ENCODE data around the gene BCAS1.
A peak's percentile ranks its signal among the peaks of the same experiment; 100 is the strongest.

Gene BCAS1

GRCh38 chr20:53904261-53904660 is 166.1 kb downstream of the BCAS1 start:
- no peak for DNase-seq (ENCODE audit: low read depth)

- DNase-seq (ENCODE audit: low read depth) = peak; percentile 52
Observed at GRCh38 chr20:53903652-53903987, 166.8 kb downstream of the BCAS1 start.

GRCh38 chr20:53902968-53903651 is 167.3 kb downstream of the BCAS1 start:
- peak; percentile 62 for DNase-seq (ENCODE audit: low read depth)

- no peak for DNase-seq (ENCODE audit: low read depth)
Observed at GRCh38 chr20:53901497-53902096, 168.8 kb downstream of the BCAS1 start.

- DNase-seq (ENCODE audit: low read depth) = peak; percentile 89
Observed at GRCh38 chr20:53901064-53901463, 169.3 kb downstream of the BCAS1 start.

- DNase-seq (ENCODE audit: low read depth) = peak; percentile 93
Observed at GRCh38 chr20:53900380-53900999, 169.9 kb downstream of the BCAS1 start.

- peak; percentile 96 for DNase-seq (ENCODE audit: low read depth)
Observed at GRCh38 chr20:53899351-53900167, 170.8 kb downstream of the BCAS1 start.

- DNase-seq (ENCODE audit: low read depth) = no peak
Observed at GRCh38 chr20:53898556-53898931, 171.8 kb downstream of the BCAS1 start.

GRCh38 chr20:53897884-53898555 is 172.4 kb downstream of the BCAS1 start:
- DNase-seq (ENCODE audit: low read depth) = no peak

GRCh38 chr20:53896647-53897046 is 173.7 kb downstream of the BCAS1 start:
- no peak for DNase-seq (ENCODE audit: low read depth)

- DNase-seq (ENCODE audit: low read depth) = no peak
Observed at GRCh38 chr20:53896041-53896440, 174.4 kb downstream of the BCAS1 start.

- DNase-seq (ENCODE audit: low read depth) = no peak
Observed at GRCh38 chr20:53895385-53895755, 175.0 kb downstream of the BCAS1 start.

- DNase-seq (ENCODE audit: low read depth) = no peak
Observed at GRCh38 chr20:53894707-53895384, 175.5 kb downstream of the BCAS1 start.
